Measurements from ENCODE around the gene HMGXB3.

- TF ChIP-seq POLR2A (IDR thresholded peaks at IDR 0.05), result no peak
- no peak for TF ChIP-seq CTCF (IDR thresholded peaks at IDR 0.05)
These were observed 20.6 kb upstream of the HMGXB3 start for GRCh38 chr5:149979896-149980295.
